Cardiac muscle cell (in vitro differentiated cells and primary cell): ENCODE results near the gene ATAD3C. TPM values are rescaled to one million over a fixed set of nuclear protein-coding genes. Genes with fewer than 3 reads are reported as not detected.
A peak's percentile ranks its signal among the peaks of the same experiment; 100 is the strongest.
"Not testable (repeated sequence)": the region's sequence is repeated elsewhere in the genome, so short reads cannot be mapped to it uniquely, and the experiment has no call there.

Experiments
- DNase-seq, 2 donors: peaks; one replicate each; pipeline versions ENCODE4 v3.0.0 to v3.0.0-alpha.2; 2010 to 2017; ENCODE audit warnings: low read depth in 1 of 2, low spot score in 1 of 2
- H3K27ac ChIP-seq: fragments of 200-600 bp; sonication (generic); 2 replicates; pipeline ENCODE4 v1.5.1; 2016
- H3K27me3 ChIP-seq: fragments of 200-600 bp; sonication (generic); 2 replicates; pipeline ENCODE4 v1.6.0; 2016; ENCODE audit warnings: control low read depth
- H3K36me3 ChIP-seq: fragments of 200-600 bp; sonication (generic); 2 replicates; pipeline ENCODE4 v1.5.1; 2016; ENCODE audit warnings: control low read depth
- H3K4me1 ChIP-seq: fragments of 200-600 bp; sonication (generic); 2 replicates; pipeline ENCODE4 v1.8.1; 2017; ENCODE audit warnings: low read depth, mild to moderate bottlenecking, mixed run types
- H3K4me3 ChIP-seq: fragments of 200-600 bp; sonication (generic); 2 replicates; pipeline ENCODE4 v1.5.1; 2016; ENCODE audit warnings: mild to moderate bottlenecking
- H3K9me3 ChIP-seq: fragments of 200-600 bp; sonication (generic); 2 replicates; pipeline ENCODE4 v1.5.1; 2017; ENCODE audit warnings: low read depth, mild to moderate bottlenecking, control low read depth
- CTCF ChIP-seq: IDR thresholded peaks from 2 replicates; pipeline ENCODE4 v1.5.1; 2012; ENCODE audit warnings: low read depth, mild to moderate bottlenecking, low read length
- polyA plus RNA-seq: library from polyadenylated mRNA; unstranded; fragments of >200 nt; fragmentation: Nextera tagmentation; extraction: Ambion mirVana; gene quantifications from 2 replicates; pipeline ENCODE4 v1.2.1, GENCODE V29; 2016
- total RNA-seq: library from RNA; depleted of rRNA; stranded (reverse); fragments of >200 nt; gene quantifications from 2 replicates; pipeline ENCODE4 v1.2.3, GENCODE V29; 2016

The ATAD3C gene
- total and polyA plus RNA-seq, 2 experiments from 2014 or later, result 0.21 to 0.53 TPM

- Histone ChIP-seq H3K27ac (peak within 1 kb of the TSS; percentile 84), H3K27me3 (no peaks in the 10 kb centered on the region), H3K36me3 (peaks cover 2% of the 10 kb centered on the region), H3K4me1 (peaks cover 3% of the 10 kb centered on the region), H3K9me3 (no peaks in the 10 kb centered on the region), H3K4me3 (peak within 1 kb of the TSS; percentile 55)
- TF ChIP-seq CTCF, result no peak
- DNase-seq, result peak; percentile 98 to 99
Measured at GRCh38 chr1:1511533-1512285, 62.2 kb downstream of the ATAD3C start, which contains the start of gene ATAD3A. Gene ATAD3A, plus strand, starts transcription at chr1:1512162. Its CDS starts 107 bp downstream, at chr1:1512269.

GRCh38 chr1:1512425-1512824 lies 62.9 kb downstream of the ATAD3C start:
- Histone ChIP-seq H3K27ac (peak overlapping the region; percentile 84), H3K4me3 (peak overlapping the region; percentile 55)
- not testable (repeated sequence) for H3K9me3 ChIP-seq, DNase-seq, H3K27me3 ChIP-seq, H3K36me3 ChIP-seq, H3K4me1 ChIP-seq

- not testable (repeated sequence) for H3K4me3 ChIP-seq
Measured at GRCh38 chr1:1513675-1514074, 64.2 kb downstream of the ATAD3C start.

GRCh38 chr1:1514376-1514775 lies 64.9 kb downstream of the ATAD3C start:
- H3K27me3 ChIP-seq, H3K36me3 ChIP-seq, H3K9me3 ChIP-seq, H3K4me3 ChIP-seq, H3K27ac ChIP-seq, H3K4me1 ChIP-seq, DNase-seq: not testable (repeated sequence)

More at GRCh38 chr1:1513675-1514074, 64.2 kb downstream of the ATAD3C start:
- H3K36me3 ChIP-seq, DNase-seq, H3K9me3 ChIP-seq, H3K4me1 ChIP-seq, H3K27me3 ChIP-seq, H3K27ac ChIP-seq: not testable (repeated sequence)

- H3K27ac ChIP-seq, H3K27me3 ChIP-seq, H3K4me1 ChIP-seq, DNase-seq, H3K36me3 ChIP-seq, H3K4me3 ChIP-seq, H3K9me3 ChIP-seq: not testable (repeated sequence)
Measured at GRCh38 chr1:1516923-1517322, 67.4 kb downstream of the ATAD3C start.

- H3K4me3 ChIP-seq, result no peak overlapping the region
- H3K27ac ChIP-seq, result no peak overlapping the region
- H3K4me1 ChIP-seq, result no peaks in the 10 kb centered on the region
- no peaks in the 10 kb centered on the region for H3K27me3 ChIP-seq
- DNase-seq, result no peak
- TF ChIP-seq CTCF, result no peak
- H3K9me3 ChIP-seq, result no peaks in the 10 kb centered on the region
- H3K36me3 ChIP-seq, result peaks cover 5% of the 10 kb centered on the region
Measured at GRCh38 chr1:1517973-1518620, 68.6 kb downstream of the ATAD3C start.

- not testable (repeated sequence) for H3K4me3 ChIP-seq, H3K9me3 ChIP-seq, H3K4me1 ChIP-seq, H3K27me3 ChIP-seq, H3K36me3 ChIP-seq, H3K27ac ChIP-seq, DNase-seq
Measured at GRCh38 chr1:1518621-1519007, 69.1 kb downstream of the ATAD3C start.

Other genes starting within 250 kb of the ATAD3C start
- not detected in 2 replicates for gene TNFRSF18, start 243.1 kb upstream of the ATAD3C start, total RNA-seq
- gene TNFRSF18, start 243.1 kb upstream of the ATAD3C start, polyA plus RNA-seq, result 0.39 and 0.74 TPM in 2 replicates
- gene TNFRSF4, start 235.5 kb upstream of the ATAD3C start, total RNA-seq, result 0.11 TPM in 1 of 2 replicates, not detected in the other
- gene TNFRSF4, start 235.5 kb upstream of the ATAD3C start, polyA plus RNA-seq, result 0.10 TPM in 1 of 2 replicates, not detected in the other
- 139 and 148 TPM in 2 replicates for gene SDF4, start 217.7 kb upstream of the ATAD3C start, total RNA-seq
- 172 and 180 TPM in 2 replicates for gene SDF4, start 217.7 kb upstream of the ATAD3C start, polyA plus RNA-seq
- gene B3GALT6, start 217.5 kb upstream of the ATAD3C start, total RNA-seq, result 53.1 and 58.9 TPM in 2 replicates
- gene B3GALT6, start 217.5 kb upstream of the ATAD3C start, polyA plus RNA-seq, result 56.8 and 69.5 TPM in 2 replicates
- 1.5 TPM in 1 of 2 replicates, not detected in the other for gene C1QTNF12, start 203.0 kb upstream of the ATAD3C start, total RNA-seq
- gene C1QTNF12, start 203.0 kb upstream of the ATAD3C start, polyA plus RNA-seq, result not detected in 2 replicates
- 64.2 and 70.5 TPM in 2 replicates for gene UBE2J2, start 175.8 kb upstream of the ATAD3C start, total RNA-seq
- 87.3 and 93.1 TPM in 2 replicates for gene UBE2J2, start 175.8 kb upstream of the ATAD3C start, polyA plus RNA-seq
- gene SCNN1D, start 169.3 kb upstream of the ATAD3C start, total RNA-seq, result 13.0 and 26.5 TPM in 2 replicates
- 7.5 and 11.0 TPM in 2 replicates for gene SCNN1D, start 169.3 kb upstream of the ATAD3C start, polyA plus RNA-seq
- 59.1 and 61.4 TPM in 2 replicates for gene ACAP3, start 141.8 kb upstream of the ATAD3C start, total RNA-seq
- gene ACAP3, start 141.8 kb upstream of the ATAD3C start, polyA plus RNA-seq, result 45.7 and 63.6 TPM in 2 replicates
- 22.1 and 25.0 TPM in 2 replicates for gene PUSL1, start 141.1 kb upstream of the ATAD3C start, total RNA-seq
- 17.4 and 18.7 TPM in 2 replicates for gene PUSL1, start 141.1 kb upstream of the ATAD3C start, polyA plus RNA-seq
- 100.0 and 124 TPM in 2 replicates for gene INTS11, start 125.0 kb upstream of the ATAD3C start, total RNA-seq
- 75.8 and 86.4 TPM in 2 replicates for gene INTS11, start 125.0 kb upstream of the ATAD3C start, polyA plus RNA-seq
- gene CPTP, start 124.9 kb upstream of the ATAD3C start, total RNA-seq, result 38.5 and 49.3 TPM in 2 replicates
- 33.7 and 38.0 TPM in 2 replicates for gene CPTP, start 124.9 kb upstream of the ATAD3C start, polyA plus RNA-seq
- 0.81 and 1.1 TPM in 2 replicates for gene TAS1R3, start 118.4 kb upstream of the ATAD3C start, total RNA-seq
- 0.32 and 0.70 TPM in 2 replicates for gene TAS1R3, start 118.4 kb upstream of the ATAD3C start, polyA plus RNA-seq
- gene DVL1, start 100.3 kb upstream of the ATAD3C start, total RNA-seq, result 78.1 and 105 TPM in 2 replicates
- gene DVL1, start 100.3 kb upstream of the ATAD3C start, polyA plus RNA-seq, result 29.1 and 49.2 TPM in 2 replicates
- 50.4 and 90.1 TPM in 2 replicates for gene MXRA8, start 91.1 kb upstream of the ATAD3C start, total RNA-seq
- gene MXRA8, start 91.1 kb upstream of the ATAD3C start, polyA plus RNA-seq, result 42.2 and 58.8 TPM in 2 replicates
- gene AURKAIP1, start 74.5 kb upstream of the ATAD3C start, total RNA-seq, result 235 and 301 TPM in 2 replicates
- 252 and 305 TPM in 2 replicates for gene AURKAIP1, start 74.5 kb upstream of the ATAD3C start, polyA plus RNA-seq
- gene CCNL2, start 50.4 kb upstream of the ATAD3C start, total RNA-seq, result 183 and 230 TPM in 2 replicates
- 283 and 301 TPM in 2 replicates for gene CCNL2, start 50.4 kb upstream of the ATAD3C start, polyA plus RNA-seq
- 97.6 and 168 TPM in 2 replicates for gene MRPL20, start 42.4 kb upstream of the ATAD3C start, total RNA-seq
- gene MRPL20, start 42.4 kb upstream of the ATAD3C start, polyA plus RNA-seq, result 204 and 255 TPM in 2 replicates
- 0.49 and 0.60 TPM in 2 replicates for gene ANKRD65, start 28.4 kb upstream of the ATAD3C start, total RNA-seq
- gene ANKRD65, start 28.4 kb upstream of the ATAD3C start, polyA plus RNA-seq, result 0.32 and 2.0 TPM in 2 replicates
- gene VWA1, start 14.0 kb upstream of the ATAD3C start, total RNA-seq, result 31.5 and 40.4 TPM in 2 replicates
- 31.5 and 48.1 TPM in 2 replicates for gene VWA1, start 14.0 kb upstream of the ATAD3C start, polyA plus RNA-seq
- gene ATAD3B, start 22.1 kb downstream of the ATAD3C start, total RNA-seq, result 28.1 and 37.4 TPM in 2 replicates
- gene ATAD3B, start 22.1 kb downstream of the ATAD3C start, polyA plus RNA-seq, result 25.8 and 30.2 TPM in 2 replicates
- 61.7 and 79.7 TPM in 2 replicates for gene ATAD3A, start 62.5 kb downstream of the ATAD3C start, total RNA-seq
- gene ATAD3A, start 62.5 kb downstream of the ATAD3C start, polyA plus RNA-seq, result 74.8 and 77.9 TPM in 2 replicates
- 8.1 and 26.0 TPM in 2 replicates for gene TMEM240, start 90.9 kb downstream of the ATAD3C start, total RNA-seq
- gene TMEM240, start 90.9 kb downstream of the ATAD3C start, polyA plus RNA-seq, result 6.2 and 10.4 TPM in 2 replicates
- gene SSU72, start 125.2 kb downstream of the ATAD3C start, total RNA-seq, result 97.3 and 131 TPM in 2 replicates
- gene SSU72, start 125.2 kb downstream of the ATAD3C start, polyA plus RNA-seq, result 172 and 202 TPM in 2 replicates
- gene FNDC10, start 150.4 kb downstream of the ATAD3C start, total RNA-seq, result 30.9 and 46.5 TPM in 2 replicates
- gene FNDC10, start 150.4 kb downstream of the ATAD3C start, polyA plus RNA-seq, result 34.1 and 62.3 TPM in 2 replicates
- 191 and 248 TPM in 2 replicates for gene MIB2, start 165.8 kb downstream of the ATAD3C start, total RNA-seq
- gene MIB2, start 165.8 kb downstream of the ATAD3C start, polyA plus RNA-seq, result 160 and 168 TPM in 2 replicates
- 23.6 and 30.0 TPM in 2 replicates for gene MMP23B, start 182.5 kb downstream of the ATAD3C start, total RNA-seq
- gene MMP23B, start 182.5 kb downstream of the ATAD3C start, polyA plus RNA-seq, result 11.3 and 14.1 TPM in 2 replicates
- 16.8 and 22.2 TPM in 2 replicates for gene CDK11B, start 209.3 kb downstream of the ATAD3C start, total RNA-seq
- gene CDK11B, start 209.3 kb downstream of the ATAD3C start, polyA plus RNA-seq, result 16.6 and 17.9 TPM in 2 replicates
- 57.9 and 74.6 TPM in 2 replicates for gene SLC35E2B, start 243.1 kb downstream of the ATAD3C start, total RNA-seq
- 30.7 and 44.3 TPM in 2 replicates for gene SLC35E2B, start 243.1 kb downstream of the ATAD3C start, polyA plus RNA-seq